HFF-Myc (cell line): Measurements from ENCODE around the gene MEIKIN.

ENCODE experiments used
- DNase-seq: peaks from one replicate; pipeline ENCODE4 v3.0.0-alpha.2; 2011; ENCODE audit warnings: low read depth; ENCODE audit errors: extremely low read depth
- H3K4me3 ChIP-seq: replicated peaks from 2 replicates; pipeline ENCODE4 v1.5.1; 2011; ENCODE audit warnings: low read depth, mild to moderate bottlenecking, control low read depth, low read length
- TF ChIP-seq, protein P1 (sequence below): IDR thresholded peaks from 2 replicates; pipeline ENCODE4 v1.5.1; 2012; ENCODE audit warnings: mild to moderate bottlenecking, low read depth, low read length, control low read depth; ENCODE audit errors: missing control alignments

The MEIKIN gene

DNA sequence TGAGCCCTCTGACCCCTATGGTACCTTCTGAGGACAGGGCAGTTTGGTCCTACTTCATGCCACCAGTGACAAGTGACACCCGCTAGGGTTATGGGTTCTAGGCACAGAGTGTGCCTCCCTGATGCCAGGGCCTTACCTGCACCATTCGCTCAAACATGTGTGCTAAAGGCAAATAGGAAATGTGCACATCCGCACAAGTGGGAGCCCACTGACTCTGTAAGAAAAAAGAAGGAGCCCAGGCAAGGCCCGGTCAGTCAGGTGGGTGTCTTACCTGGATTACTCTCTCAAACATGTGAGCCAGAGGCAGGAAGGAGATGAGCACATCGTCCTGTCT, 29.1 kb upstream of the MEIKIN start:
- TF ChIP-seq, protein P1, sequence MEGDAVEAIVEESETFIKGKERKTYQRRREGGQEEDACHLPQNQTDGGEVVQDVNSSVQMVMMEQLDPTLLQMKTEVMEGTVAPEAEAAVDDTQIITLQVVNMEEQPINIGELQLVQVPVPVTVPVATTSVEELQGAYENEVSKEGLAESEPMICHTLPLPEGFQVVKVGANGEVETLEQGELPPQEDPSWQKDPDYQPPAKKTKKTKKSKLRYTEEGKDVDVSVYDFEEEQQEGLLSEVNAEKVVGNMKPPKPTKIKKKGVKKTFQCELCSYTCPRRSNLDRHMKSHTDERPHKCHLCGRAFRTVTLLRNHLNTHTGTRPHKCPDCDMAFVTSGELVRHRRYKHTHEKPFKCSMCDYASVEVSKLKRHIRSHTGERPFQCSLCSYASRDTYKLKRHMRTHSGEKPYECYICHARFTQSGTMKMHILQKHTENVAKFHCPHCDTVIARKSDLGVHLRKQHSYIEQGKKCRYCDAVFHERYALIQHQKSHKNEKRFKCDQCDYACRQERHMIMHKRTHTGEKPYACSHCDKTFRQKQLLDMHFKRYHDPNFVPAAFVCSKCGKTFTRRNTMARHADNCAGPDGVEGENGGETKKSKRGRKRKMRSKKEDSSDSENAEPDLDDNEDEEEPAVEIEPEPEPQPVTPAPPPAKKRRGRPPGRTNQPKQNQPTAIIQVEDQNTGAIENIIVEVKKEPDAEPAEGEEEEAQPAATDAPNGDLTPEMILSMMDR, result no peak
- no peak overlapping the region for H3K4me3 ChIP-seq
- no peak for DNase-seq

DNA sequence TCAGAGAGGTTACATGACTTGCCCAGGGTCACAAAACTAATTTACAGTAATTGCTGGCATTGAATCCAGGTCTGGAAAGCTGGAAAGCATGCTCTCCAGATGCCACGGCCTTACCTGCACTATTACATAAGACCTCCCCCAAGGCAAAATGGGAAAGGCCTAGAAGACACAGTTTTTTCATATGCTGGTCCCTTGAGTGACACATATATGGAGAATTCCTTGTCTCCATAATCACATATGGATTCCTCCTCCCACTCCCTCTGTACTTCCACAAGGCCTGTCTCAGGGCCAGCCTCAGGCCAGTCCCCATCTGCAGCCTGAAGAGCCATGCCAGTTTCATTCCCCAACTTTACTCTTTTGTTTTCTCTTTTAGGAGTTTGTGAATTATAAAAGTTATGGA, 28.6 kb upstream of the MEIKIN start:
- no peak for DNase-seq
- H3K4me3 ChIP-seq, result no peak overlapping the region
- TF ChIP-seq, protein P1, result no peak

DNA sequence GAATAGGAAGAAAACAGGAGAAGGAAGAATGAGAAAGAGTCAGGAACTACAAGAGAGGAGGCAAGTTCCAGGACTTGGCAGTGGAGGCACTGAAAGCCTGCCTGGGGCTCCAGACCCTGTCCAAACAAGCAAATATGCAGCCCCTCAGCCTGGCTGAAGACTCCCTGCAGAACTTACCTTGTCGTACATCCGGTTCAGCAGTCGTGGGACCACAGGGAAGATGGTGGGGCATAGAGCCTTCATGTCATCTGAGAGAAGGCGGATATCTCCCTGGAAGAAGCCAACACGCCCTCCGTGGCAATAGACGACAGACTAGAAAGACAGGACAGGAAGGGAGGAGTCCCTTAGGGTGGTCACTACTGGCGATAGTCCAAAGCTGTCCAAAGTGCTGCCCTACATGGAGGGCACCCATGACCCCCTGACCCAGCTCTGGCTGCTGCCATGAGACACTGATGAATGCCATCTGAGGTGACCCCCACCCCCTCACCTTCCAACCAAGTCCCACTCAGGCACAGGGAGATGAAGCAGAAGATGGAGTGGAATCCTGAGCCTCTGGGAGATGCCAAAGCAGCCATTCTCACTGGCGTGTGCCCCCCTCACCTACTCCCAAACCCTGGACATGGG, 27.7 kb upstream of the MEIKIN start:
- no peak overlapping the region for H3K4me3 ChIP-seq
- DNase-seq, result no peak
- TF ChIP-seq, protein P1, result no peak

DNA sequence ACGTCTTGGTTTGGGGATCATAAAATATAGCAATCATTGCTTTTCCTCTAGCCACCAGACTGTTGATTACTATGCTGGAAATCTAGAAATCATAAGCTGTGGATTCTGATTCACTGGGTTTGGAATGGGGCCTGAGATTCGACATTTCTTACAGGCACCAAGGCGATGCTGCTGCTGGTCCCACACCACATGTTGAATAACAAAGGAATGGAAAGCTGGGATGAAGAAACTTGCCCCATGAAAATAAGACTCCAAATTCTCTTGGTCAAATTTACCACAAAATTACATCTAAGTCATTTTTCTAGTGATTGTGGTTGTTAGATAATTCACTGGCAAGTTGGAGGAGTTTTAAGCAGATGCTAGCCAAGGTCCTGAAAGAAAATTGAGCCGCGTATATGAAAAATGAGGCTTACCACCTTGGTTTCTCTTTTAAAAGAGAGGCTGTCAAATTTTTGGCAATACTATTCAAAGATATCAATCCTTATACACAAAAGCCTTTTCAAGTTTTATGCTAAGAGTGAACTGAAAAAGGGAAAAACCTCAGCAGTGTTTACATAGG, 23.0 kb upstream of the MEIKIN start:
- H3K4me3 ChIP-seq, result no peak overlapping the region
- no peak for DNase-seq
- TF ChIP-seq, protein P1, result no peak

DNA sequence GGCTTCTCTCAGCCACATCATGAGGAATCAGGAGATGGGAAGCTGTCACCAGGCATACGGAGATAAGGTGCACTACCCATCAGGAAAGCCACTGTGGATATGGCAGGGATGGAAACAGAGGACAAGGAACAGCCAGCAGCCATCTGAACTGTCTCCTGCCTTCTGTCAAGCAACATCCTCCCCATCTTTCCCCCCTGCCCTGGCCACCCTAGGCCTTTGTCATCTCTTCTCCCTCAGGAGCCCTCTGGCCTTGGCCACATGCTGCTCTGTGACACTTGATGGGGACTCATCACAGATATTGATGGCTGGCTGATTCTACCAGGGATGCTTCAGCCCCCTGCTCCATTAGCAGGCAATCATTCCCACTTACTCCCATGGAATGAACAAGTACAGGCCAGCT, 21.1 kb upstream of the MEIKIN start:
- no peak overlapping the region for H3K4me3 ChIP-seq
- no peak for DNase-seq
- TF ChIP-seq, protein P1, result no peak

DNA sequence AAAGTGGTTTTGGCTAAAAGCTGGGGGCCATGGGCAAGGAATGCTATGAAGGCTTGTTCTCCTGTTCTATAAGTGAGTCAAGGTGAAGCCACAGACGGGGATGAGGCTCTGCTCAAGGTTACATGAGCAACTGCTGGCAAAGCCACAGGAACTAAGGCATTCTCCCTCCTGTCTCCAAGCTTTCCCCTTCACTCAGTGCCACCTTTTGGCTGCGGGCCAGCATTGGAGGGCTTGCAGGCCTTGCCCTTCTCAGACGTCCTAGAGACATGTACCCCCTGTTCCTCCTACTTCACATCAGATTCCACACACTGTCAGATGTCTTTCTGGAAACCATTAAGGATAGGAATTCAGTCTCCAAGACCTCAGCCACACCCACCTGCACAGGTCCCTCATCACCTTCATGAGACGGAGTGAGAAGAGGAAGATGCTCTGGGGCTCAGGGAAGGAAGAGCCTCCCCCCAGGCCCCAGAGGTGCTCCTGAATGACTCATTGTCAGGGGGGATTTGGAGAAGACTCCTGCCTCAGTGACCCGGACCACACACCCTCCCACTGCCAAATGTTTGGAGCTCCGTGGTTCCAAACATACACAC, 20.5 kb upstream of the MEIKIN start:
- no peak overlapping the region for H3K4me3 ChIP-seq
- TF ChIP-seq, protein P1, result no peak
- no peak for DNase-seq
